OCI-LY7 (cell line): Measurements from ENCODE around the gene FCAMR.

Experiments
- CTCF ChIP-seq: fragments of 200-600 bp; sonication (generic); conservative IDR thresholded peaks from 2 replicates; pipeline ENCODE4 v1.5.1; 2014; ENCODE audit warnings: mild to moderate bottlenecking, antibody characterized with exemption, low read length, moderate library complexity, mixed read lengths
- EZH2phosphoT487 ChIP-seq: fragments of 200-600 bp; sonication (generic); IDR thresholded peaks from 2 replicates; pipeline ENCODE4 v1.6.1; 2018; ENCODE audit warnings: low read depth, borderline replicate concordance, mild to moderate bottlenecking, mixed run types, antibody characterized with exemption, low read length, moderate library complexity, mixed read lengths

DNA sequence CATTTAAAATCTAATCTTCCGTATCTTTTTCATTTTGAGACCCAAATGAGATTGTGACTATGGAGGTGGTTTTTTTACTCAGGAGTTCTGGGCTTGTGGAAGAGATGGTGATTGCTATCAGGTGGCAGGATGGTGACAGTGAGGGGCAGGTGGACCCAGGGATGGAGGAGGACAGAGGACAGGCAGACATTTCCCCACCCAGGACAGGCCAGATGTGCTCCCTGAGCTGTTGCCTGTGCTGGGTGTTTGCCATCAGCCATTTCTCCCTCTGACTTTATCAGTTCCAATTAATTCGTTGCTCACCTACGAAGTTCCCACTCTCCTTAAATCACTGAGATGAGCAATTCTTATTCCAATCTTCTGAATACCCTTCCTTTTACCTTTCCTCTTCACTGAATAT lies 35.8 kb upstream of the FCAMR start:
- TF ChIP-seq CTCF (no peak), EZH2phosphoT487 (no peak)
